HepG2 (cell line): ENCODE results near the gene DCDC2C. TPM values are rescaled to one million over a fixed set of nuclear protein-coding genes. Genes with fewer than 3 reads are reported as not detected.
A peak's percentile ranks its signal among the peaks of the same experiment; 100 is the strongest.

Experiments
- ATAC-seq: fragments of 200-7000 bp; cut with Tn5 transposase; 3 replicates; pipeline ENCODE4 v1.9.1; 2020; ENCODE audit warnings: mild to moderate bottlenecking, moderate library complexity
- BruUV-seq: library from RNA; stranded (reverse); fragments of 400-500 nt; replicated peaks from 2 replicates; lab custom pipeline; 2021; lab: Mats Ljungman, UMichigan
- CTCF ChIA-PET: fragments of 300-600 bp; formaldehyde crosslinking; extraction: SDS; loops from one replicate; lab custom pipeline; 2021; ENCODE audit warnings: low total read pairs, inconsistent platforms, low intra/inter-chr PET ratio; lab: Yijun Ruan, JAX
- POLR2A ChIA-PET: fragments of 350-600 bp; sonication (Branson Sonifier 250); formaldehyde crosslinking; loops from one replicate; lab custom pipeline; 2020; ENCODE audit warnings: antibody characterized with exemption, inconsistent platforms; lab: Yijun Ruan, JAX
- DNase-seq: peaks from one replicate; pipeline ENCODE4 v3.0.0-alpha.2; 2015; ENCODE audit warnings: low spot score
- FAIRE-seq: peaks from 3 replicates; lab custom pipeline; 2011; peaks lifted over from hg19 to GRCh38; lab: Jason Lieb, UNC
- H2AFZ ChIP-seq: one replicate; pipeline ENCODE4 v1.6.1; 2011; ENCODE audit warnings: low read length, inconsistent platforms
- H3K27ac ChIP-seq: fragments of 300-600 bp; 3 replicates; pipeline ENCODE4 v1.8.0; 2011; ENCODE audit warnings: mixed run types, mild to moderate bottlenecking, mixed read lengths, low read length, inconsistent platforms; ENCODE audit not compliant: insufficient read depth; ENCODE audit errors: extremely low read length
- H3K27me3 ChIP-seq, 2 experiments: fragments of 200-600 bp in 1 of 2; 2 replicates in 1 of 2; 3 replicates in 1 of 2; pipeline versions ENCODE4 v1.6.0 to v1.8.0; 2011; ENCODE audit warnings: low read length in 2 of 2, mild to moderate bottlenecking in 2 of 2, moderate library complexity in 2 of 2, inconsistent platforms in 1 of 2; ENCODE audit not compliant: insufficient read depth in 2 of 2, control insufficient read depth in 1 of 2
- H3K36me3 ChIP-seq, 2 experiments: fragments of 200-600 bp in 1 of 2; replicated peaks in 1 of 2; 2 replicates in 1 of 2; 3 replicates in 1 of 2; pipeline versions ENCODE4 v1.5.1 to v1.8.0; 2011; ENCODE audit warnings: low read length in 2 of 2, inconsistent platforms in 1 of 2; ENCODE audit not compliant: insufficient read depth in 2 of 2, control insufficient read depth in 1 of 2
- H3K4me1 ChIP-seq: 2 replicates; pipeline ENCODE4 v1.5.1; 2012; ENCODE audit warnings: low read length, inconsistent platforms; ENCODE audit not compliant: insufficient read depth
- H3K4me2 ChIP-seq: 2 replicates; pipeline ENCODE4 v1.6.0; 2011; ENCODE audit warnings: low read depth, low read length, inconsistent platforms
- H3K4me3 ChIP-seq, 3 experiments: fragments of 200-600 bp in 1 of 3; sonication (generic), shearing (Covaris generic) in 1 of 3; replicated peaks in 1 of 3; 2 replicates each; pipeline ENCODE4 v1.5.1; 2011 to 2016; ENCODE audit warnings: low read length in 3 of 3, inconsistent platforms in 2 of 3, low read depth in 2 of 3, mild to moderate bottlenecking in 2 of 3, control low read depth in 1 of 3, mixed read lengths in 1 of 3; ENCODE audit not compliant: insufficient read depth in 1 of 3
- H3K79me2 ChIP-seq: one replicate; pipeline ENCODE4 v1.6.1; 2011; ENCODE audit warnings: low read length, inconsistent platforms; ENCODE audit not compliant: insufficient read depth
- H3K9ac ChIP-seq: 2 replicates; pipeline ENCODE4 v1.6.0; 2011; ENCODE audit warnings: mild to moderate bottlenecking, low read depth, low read length, inconsistent platforms; ENCODE audit not compliant: insufficient read depth
- H3K9me3 ChIP-seq: 2 replicates; pipeline ENCODE4 v1.5.1; 2012; ENCODE audit warnings: mild to moderate bottlenecking, low read length
- H4K20me1 ChIP-seq: 2 replicates; pipeline ENCODE4 v1.6.0; 2011; ENCODE audit warnings: inconsistent platforms, mild to moderate bottlenecking, low read length, moderate library complexity; ENCODE audit not compliant: insufficient read depth
- BRF2 ChIP-seq: sonication (generic); formaldehyde crosslinking; IDR thresholded peaks from 2 replicates; pipeline ENCODE4 v1.8.1; 2022; ENCODE audit warnings: mild to moderate bottlenecking, missing genetic modification reagents
- ELF3 ChIP-seq: IDR thresholded peaks from 2 replicates; pipeline ENCODE4 v1.6.1; 2016; ENCODE audit warnings: missing genetic modification reagents, missing compliant biosample characterization
- FOXP1 ChIP-seq, 2 experiments: fragments of 450-650 bp in 1 of 2; IDR thresholded peaks; 2 replicates each; pipeline ENCODE4 v1.6.1; 2017 to 2018; ENCODE audit warnings: antibody characterized with exemption in 1 of 2
- HNRNPK ChIP-seq: fragments of 200-400 bp; formaldehyde crosslinking; IDR thresholded peaks from 2 replicates; pipeline ENCODE4 v1.6.1; 2018; ENCODE audit warnings: low read length, low read depth, moderate library complexity, mild to moderate bottlenecking; ENCODE audit not compliant: poor library complexity, severe bottlenecking
- KMT2A ChIP-seq: sonication (generic); formaldehyde crosslinking; IDR thresholded peaks from 2 replicates; pipeline ENCODE4 v1.4.0; 2020; ENCODE audit warnings: missing genetic modification reagents
- NKX3-1 ChIP-seq: sonication (generic); formaldehyde crosslinking; IDR thresholded peaks from 2 replicates; pipeline ENCODE4 v1.5.0; 2020; ENCODE audit warnings: missing genetic modification reagents
- SOX6 ChIP-seq, 2 experiments: fragments of 450-650 bp in 1 of 2; sonication (generic) in 1 of 2; formaldehyde crosslinking in 1 of 2; IDR thresholded peaks; 2 replicates each; pipeline versions ENCODE4 v1.4.0 to v1.6.1; 2017 to 2020; ENCODE audit warnings: antibody characterized with exemption in 1 of 2, mild to moderate bottlenecking in 1 of 2, missing genetic modification reagents in 1 of 2
- STAG1 ChIP-seq: sonication (generic); formaldehyde crosslinking; IDR thresholded peaks from 2 replicates; pipeline ENCODE4 v1.4.0; 2020; ENCODE audit warnings: missing genetic modification reagents
- ZBTB43 ChIP-seq: sonication (generic); formaldehyde crosslinking; conservative IDR thresholded peaks from 2 replicates; pipeline ENCODE4 v1.4.0; 2020; ENCODE audit warnings: missing genetic modification reagents
- ZBTB46 ChIP-seq: sonication (generic); formaldehyde crosslinking; IDR thresholded peaks from 2 replicates; pipeline ENCODE4 v1.4.0; 2020; ENCODE audit warnings: mild to moderate bottlenecking, missing genetic modification reagents, borderline replicate concordance
- ZNF101 ChIP-seq: sonication (generic); formaldehyde crosslinking; IDR thresholded peaks from 2 replicates; pipeline ENCODE4 v1.4.0; 2020; ENCODE audit warnings: mild to moderate bottlenecking, low read depth, missing genetic modification reagents, borderline replicate concordance
- ZNF136 ChIP-seq: sonication (generic); formaldehyde crosslinking; IDR thresholded peaks from 2 replicates; pipeline ENCODE4 v1.8.1; 2022; ENCODE audit warnings: low read depth, mild to moderate bottlenecking, moderate library complexity, missing genetic modification reagents
- ZNF629 ChIP-seq: sonication (generic); formaldehyde crosslinking; conservative IDR thresholded peaks from 2 replicates; pipeline ENCODE4 v1.5.0; 2020; ENCODE audit warnings: missing genetic modification reagents
- ZNF782 ChIP-seq: sonication (generic); formaldehyde crosslinking; IDR thresholded peaks from 2 replicates; pipeline ENCODE4 v1.4.0; 2020; ENCODE audit warnings: missing genetic modification reagents, mild to moderate bottlenecking, borderline replicate concordance
- WGBS: methylation state at CpG from one replicate; pipeline ENCODE4 v1.1.6; 2017; ENCODE audit warnings: low lambda C conversion rate; 5-methylcytosine and 5-hydroxymethylcytosine counted together
- in situ Hi-C: cut with HindIII; loops from 2 replicates; pipeline ENCODE4 v1.10.0; 2017; ENCODE audit warnings: low pct_unique_long_range_greater_than_20kb; ENCODE audit not compliant: extremely low pct_ligation_motif_present
- intact Hi-C: fragments of 100-400 bp; cut with micrococcal nuclease; formaldehyde crosslinking; loops from one replicate; pipeline ENCODE4 v1.10.0; 2022; ENCODE audit not compliant: unreplicated experiment
- polyA plus RNA-seq, 8 experiments: library from polyadenylated mRNA; depleted of rRNA in 3 of 8; stranded (reverse) in 7 of 8; unstranded in 1 of 8; fragments of >200 nt; fragmentation: Illumina TruSeq in 4 of 8; extraction: Trizol in 4 of 8; gene quantifications; 2 replicates each; pipeline versions ENCODE4 v1.2.1 to v1.2.3, GENCODE V29; 2011 to 2016; ENCODE audit warnings: low read depth in 4 of 8, missing spikeins in 1 of 8, mixed read lengths in 1 of 8; ENCODE audit not compliant: insufficient read depth in 1 of 8
- total RNA-seq, 5 experiments: library from RNA; depleted of rRNA; stranded (reverse); fragments of >200 nt; fragmentation: Illumina TruSeq; extraction: Trizol; gene quantifications; 2 replicates each; pipeline ENCODE4 v1.2.3, GENCODE V29; 2016; ENCODE audit warnings: low read depth in 1 of 5

The DCDC2C gene
- total and polyA plus RNA-seq, 2 of the 13 experiments (the other 11 are each of a cell fraction or from before 2014, with no cell fraction given): not detected

GRCh38 chr2:3737128-3737527, 33.8 kb downstream of the DCDC2C start:
- ChIA-PET POLR2A (no interaction called here), CTCF (no interaction called here)
- Histone ChIP-seq H3K27me3 (peaks cover 2 to 48% of the 10 kb centered on the region in 2 experiments; a peak in 4 of 5 replicates), H3K9ac (no peak overlapping the region), H3K4me1 (no peaks in the 10 kb centered on the region), H3K9me3 (no peaks in the 10 kb centered on the region), H2AFZ (no peak overlapping the region), H3K36me3 (no peaks in the 10 kb centered on the region), H3K79me2 (no peaks in the 10 kb centered on the region), H4K20me1 (no peaks in the 10 kb centered on the region), H3K27ac (no peak overlapping the region), H3K4me2 (no peak overlapping the region), H3K4me3 (no peak overlapping the region)
- FAIRE-seq: no peak
- ATAC-seq: no peak; the same call in 2 of the 3 replicates
- in situ Hi-C loops: no loop called here
- no peak for DNase-seq
- intact Hi-C loops: no loop called here
- no TSS peak for BruUV-seq
- TF ChIP-seq HNRNPK: no peak
- TF ChIP-seq ELF3 (CRISPR knock-in tag): no peak
- TF ChIP-seq ZNF101 (CRISPR knock-in tag): no peak
- no peak for TF ChIP-seq FOXP1 (IDR thresholded peaks at IDR 0.05)
- no peak for TF ChIP-seq FOXP1 (CRISPR knock-in tag; IDR thresholded peaks at IDR 0.05)
- no peak for TF ChIP-seq ZNF136 (CRISPR knock-in tag)
- under 1% methylated on average over 9 of the region's 9 CpGs for WGBS

GRCh38 chr2:3738454-3738853, 35.1 kb downstream of the DCDC2C start:
- Histone ChIP-seq H3K9me3 (no peaks in the 10 kb centered on the region), H3K9ac (no peak overlapping the region), H3K27ac (no peak overlapping the region), H4K20me1 (no peaks in the 10 kb centered on the region), H3K36me3 (no peaks in the 10 kb centered on the region), H3K4me2 (no peak overlapping the region), H3K79me2 (no peaks in the 10 kb centered on the region), H3K4me1 (no peaks in the 10 kb centered on the region), H2AFZ (no peak overlapping the region), H3K27me3 (peaks cover 1 to 37% of the 10 kb centered on the region in 2 experiments; a peak in 4 of 5 replicates), H3K4me3 (no peak overlapping the region)
- ATAC-seq: peak; percentile 95
- peak; percentile 56 for FAIRE-seq
- peak; percentile 74 for DNase-seq
- intact Hi-C loops (loop anchor here (1.0 kb wide), 2 partner anchors 43 to 67 kb away; no protein-coding TSS in a partner anchor), in situ Hi-C loops (no loop called here)
- WGBS: 0% methylated on average over 3 of the region's 3 CpGs
- no TSS peak for BruUV-seq
- ChIA-PET POLR2A (interaction anchor here (0.9 kb wide), 1 partner anchor 42 kb away, joined by 4 read pairs; no protein-coding TSS in a partner anchor), CTCF (interaction anchor here (1.1 to 2.0 kb wide), 3 partner anchors 42 to 89 kb away, joined by 5 to 6 read pairs (median 6); no protein-coding TSS in a partner anchor)
- TF ChIP-seq ZBTB46 (no peak), ZNF782 (CRISPR knock-in tag) (no peak), STAG1 (CRISPR knock-in tag) (peak; percentile 62), NKX3-1 (no peak), SOX6 (IDR thresholded peaks at IDR 0.05) (no peak), SOX6 (CRISPR knock-in tag; IDR thresholded peaks at IDR 0.05) (no peak), BRF2 (no peak), KMT2A (no peak), ZNF629 (CRISPR knock-in tag) (no peak), ZBTB43 (CRISPR knock-in tag) (no peak)
